ENCODE data around the gene ATP7A. TPM values are rescaled to one million over a fixed set of nuclear protein-coding genes. Genes with fewer than 3 reads are reported as not detected.

Gene ATP7A
- total and polyA plus RNA-seq, 9 of the 15 experiments (the other 6 are each of a cell fraction or from before 2014, with no cell fraction given) = 7.8 to 22.7 (median 11.6) TPM

DNA sequence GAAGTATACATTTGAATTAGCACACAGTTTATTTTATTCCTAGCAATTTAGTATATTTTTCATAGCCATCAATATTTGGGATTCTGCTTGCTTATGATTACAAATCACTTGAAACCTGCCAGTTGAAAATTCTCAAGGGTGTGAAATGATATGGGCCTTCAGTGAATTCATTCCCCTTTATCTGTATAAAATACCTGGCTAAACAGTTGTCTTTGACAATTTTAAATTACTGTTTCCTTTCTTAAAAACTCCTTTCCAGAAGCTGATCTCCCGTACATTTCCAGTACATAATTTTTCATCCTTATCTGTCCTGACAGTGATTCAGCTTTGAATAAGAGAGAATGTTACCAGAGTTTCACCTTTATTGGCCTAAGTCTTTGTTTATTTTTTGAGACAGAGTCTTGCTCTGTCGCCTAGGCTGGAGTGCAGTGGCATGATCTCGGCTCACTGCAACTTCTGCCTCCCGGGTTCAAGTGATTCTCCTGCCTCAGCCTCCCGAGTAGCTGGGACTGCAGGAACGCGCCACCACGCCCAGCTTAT, 13.9 kb downstream of the ATP7A start:
- ChIA-PET POLR2A (no interaction called here), CTCF (ENCODE audit: low intra/inter-chr PET ratio) (no interaction called here)
- Histone ChIP-seq H3K4me2 (ENCODE audit: insufficient read depth, low read length) (peak overlapping the region; percentile 25; the same call in 1 of the 2 replicates), H2AFZ (ENCODE audit: low read depth, low read length) (no peak overlapping the region), H3K4me1 (replicated peaks in 1 of 2; ENCODE audit: control insufficient read depth in 2 of 2, insufficient read depth in 2 of 2, low read length in 2 of 2) (peaks cover 4% of the 10 kb centered on the region in 2 experiments; a peak in 3 of 5 replicates), H4K20me1 (replicated peaks; ENCODE audit: control insufficient read depth, insufficient read depth, low read length) (no peaks in the 10 kb centered on the region), H3K9ac (ENCODE audit: insufficient read depth in 1 of 2, low read depth in 2 of 2, low read length in 2 of 2) (peak overlapping the region; percentile 7 to 17; a peak in 2 of 4 replicates), H3K4me3 (no peak overlapping the region), H3K27ac (ENCODE audit: extremely low read depth, low read depth, low read length) (peak overlapping the region; percentile 58; the same call in 2 of the 3 replicates), H3K9me1 (ENCODE audit: control insufficient read depth, insufficient read depth, low read length) (no peaks in the 10 kb centered on the region), H3K27me3 (ENCODE audit: control insufficient read depth in 2 of 2, insufficient read depth in 2 of 2, low read length in 2 of 2) (no peaks in the 10 kb centered on the region), H3K9me3 (replicated peaks; ENCODE audit: control insufficient read depth, insufficient read depth, low read depth, low read length) (no peaks in the 10 kb centered on the region), H3K79me2 (ENCODE audit: control insufficient read depth, insufficient read depth, low read length) (peaks cover 90% of the 10 kb centered on the region), H3K36me3 (ENCODE audit: control insufficient read depth, insufficient read depth, low read length) (no peaks in the 10 kb centered on the region; the same call in 2 of the 3 replicates)
- TSS peak; percentile 19 for BruUV-seq (replicated peaks)
- in situ Hi-C loops (cut with MboI) (no loop called here), intact Hi-C loops (cut with micrococcal nuclease) (no loop called here)
- 5% methylated on average over 8 of the region's 8 CpGs for WGBS (ENCODE audit: insufficient coverage, low coverage, missing lambda C conversion rate)
- peak; percentile 51 for ATAC-seq
- no peak for DNase-seq (ENCODE audit: extremely low read depth in 1 of 4, low spot score in 3 of 4)
- FAIRE-seq = no peak
- TF ChIP-seq KAT8 (IDR thresholded peaks at IDR 0.05; ENCODE audit: low read depth) = no peak
- TF ChIP-seq JUND (IDR thresholded peaks at IDR 0.05; ENCODE audit: borderline replicate concordance, low read depth, low read length) = no peak
- TF ChIP-seq JUND (tag; IDR thresholded peaks at IDR 0.05; ENCODE audit: borderline replicate concordance, low read depth, low read length) = no peak
- no peak for TF ChIP-seq ZFP36 (IDR thresholded peaks at IDR 0.05; ENCODE audit: low read depth, low read length, partially characterized antibody)
- TF ChIP-seq ARID1B (IDR thresholded peaks at IDR 0.05) = peak; percentile 47
- TF ChIP-seq FOXK2 (conservative IDR thresholded peaks at IDR 0.05 in 1 of 2, IDR thresholded peaks at IDR 0.05 in 1 of 2; ENCODE audit: low read depth in 2 of 2) = 0 out of 4 replicates have a peak, but pooled peaks of 1 of the 2 experiments have one; percentile 42
- no peak for TF ChIP-seq U2AF1 (optimal IDR thresholded peaks at IDR 0.05; ENCODE audit: low read depth, low read length)
- TF ChIP-seq, protein P1, sequence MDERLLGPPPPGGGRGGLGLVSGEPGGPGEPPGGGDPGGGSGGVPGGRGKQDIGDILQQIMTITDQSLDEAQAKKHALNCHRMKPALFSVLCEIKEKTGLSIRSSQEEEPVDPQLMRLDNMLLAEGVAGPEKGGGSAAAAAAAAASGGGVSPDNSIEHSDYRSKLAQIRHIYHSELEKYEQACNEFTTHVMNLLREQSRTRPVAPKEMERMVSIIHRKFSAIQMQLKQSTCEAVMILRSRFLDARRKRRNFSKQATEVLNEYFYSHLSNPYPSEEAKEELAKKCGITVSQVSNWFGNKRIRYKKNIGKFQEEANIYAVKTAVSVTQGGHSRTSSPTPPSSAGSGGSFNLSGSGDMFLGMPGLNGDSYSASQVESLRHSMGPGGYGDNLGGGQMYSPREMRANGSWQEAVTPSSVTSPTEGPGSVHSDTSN (CRISPR knock-in tag; IDR thresholded peaks at IDR 0.05; ENCODE audit: low read depth) = no peak
- TF ChIP-seq, protein P1 (tag; conservative IDR thresholded peaks at IDR 0.05; ENCODE audit: low read depth) = 0 out of 2 replicates have a peak, but pooled peaks have one; percentile 29
- peak; percentile 43; the same call in 1 of the 2 replicates for TF ChIP-seq NCOR1 (IDR thresholded peaks at IDR 0.05)
- TF ChIP-seq, protein P2, sequence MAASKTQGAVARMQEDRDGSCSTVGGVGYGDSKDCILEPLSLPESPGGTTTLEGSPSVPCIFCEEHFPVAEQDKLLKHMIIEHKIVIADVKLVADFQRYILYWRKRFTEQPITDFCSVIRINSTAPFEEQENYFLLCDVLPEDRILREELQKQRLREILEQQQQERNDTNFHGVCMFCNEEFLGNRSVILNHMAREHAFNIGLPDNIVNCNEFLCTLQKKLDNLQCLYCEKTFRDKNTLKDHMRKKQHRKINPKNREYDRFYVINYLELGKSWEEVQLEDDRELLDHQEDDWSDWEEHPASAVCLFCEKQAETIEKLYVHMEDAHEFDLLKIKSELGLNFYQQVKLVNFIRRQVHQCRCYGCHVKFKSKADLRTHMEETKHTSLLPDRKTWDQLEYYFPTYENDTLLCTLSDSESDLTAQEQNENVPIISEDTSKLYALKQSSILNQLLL (CRISPR knock-in tag; IDR thresholded peaks at IDR 0.05; ENCODE audit: borderline replicate concordance) = no peak
- peak; percentile 18 to 34; a peak in 1 of 4 replicates for TF ChIP-seq KDM1A (IDR thresholded peaks at IDR 0.05)
- 0 out of 2 replicates have a peak, but pooled peaks have one; percentile 10 for TF ChIP-seq NFE2 (IDR thresholded peaks at IDR 0.05; ENCODE audit: low read depth)
- no peak for TF ChIP-seq ZNF133 (CRISPR knock-in tag; IDR thresholded peaks at IDR 0.05)
- peak; percentile 27; the same call in 1 of the 2 replicates for TF ChIP-seq DPF2 (IDR thresholded peaks at IDR 0.05)
- TF ChIP-seq TEAD4 (IDR thresholded peaks at IDR 0.05; ENCODE audit: low read length) = peak; percentile 36
- no peak for TF ChIP-seq TEAD4 (CRISPR knock-in tag; IDR thresholded peaks at IDR 0.05; ENCODE audit: borderline replicate concordance)
- TF ChIP-seq JUNB (CRISPR knock-in tag; conservative IDR thresholded peaks at IDR 0.05) = no peak

Data from K562 (cell line).